ENCODE data around the gene PCDH15.

Gene PCDH15

DNA sequence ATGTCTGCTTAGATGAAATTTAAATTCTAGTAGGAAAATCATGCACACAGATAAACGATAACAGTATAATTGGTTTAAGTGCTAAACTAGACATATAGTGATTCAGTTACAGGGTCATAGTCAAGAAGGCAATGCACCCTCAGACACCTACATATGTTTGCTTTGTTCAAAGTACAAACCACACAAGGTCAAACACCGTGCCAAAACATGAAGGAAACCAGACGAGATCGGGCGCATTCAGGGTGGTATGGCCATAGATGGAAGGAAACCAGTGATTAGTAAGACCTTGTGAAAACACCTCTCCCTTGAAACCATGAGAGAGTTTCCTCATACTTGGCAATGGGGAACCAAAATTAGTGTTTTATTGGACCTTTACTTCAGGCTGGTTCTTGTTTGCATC is 906.9 kb downstream of the PCDH15 start:
- DNase-seq (ENCODE audit: low read depth in 2 of 2, low spot score in 1 of 2) = no peak

- no peak for DNase-seq (ENCODE audit: low read depth in 2 of 2, low spot score in 1 of 2)
These were observed 908.0 kb downstream of the PCDH15 start for GRCh38 chr10:53893061-53893460.

DNA sequence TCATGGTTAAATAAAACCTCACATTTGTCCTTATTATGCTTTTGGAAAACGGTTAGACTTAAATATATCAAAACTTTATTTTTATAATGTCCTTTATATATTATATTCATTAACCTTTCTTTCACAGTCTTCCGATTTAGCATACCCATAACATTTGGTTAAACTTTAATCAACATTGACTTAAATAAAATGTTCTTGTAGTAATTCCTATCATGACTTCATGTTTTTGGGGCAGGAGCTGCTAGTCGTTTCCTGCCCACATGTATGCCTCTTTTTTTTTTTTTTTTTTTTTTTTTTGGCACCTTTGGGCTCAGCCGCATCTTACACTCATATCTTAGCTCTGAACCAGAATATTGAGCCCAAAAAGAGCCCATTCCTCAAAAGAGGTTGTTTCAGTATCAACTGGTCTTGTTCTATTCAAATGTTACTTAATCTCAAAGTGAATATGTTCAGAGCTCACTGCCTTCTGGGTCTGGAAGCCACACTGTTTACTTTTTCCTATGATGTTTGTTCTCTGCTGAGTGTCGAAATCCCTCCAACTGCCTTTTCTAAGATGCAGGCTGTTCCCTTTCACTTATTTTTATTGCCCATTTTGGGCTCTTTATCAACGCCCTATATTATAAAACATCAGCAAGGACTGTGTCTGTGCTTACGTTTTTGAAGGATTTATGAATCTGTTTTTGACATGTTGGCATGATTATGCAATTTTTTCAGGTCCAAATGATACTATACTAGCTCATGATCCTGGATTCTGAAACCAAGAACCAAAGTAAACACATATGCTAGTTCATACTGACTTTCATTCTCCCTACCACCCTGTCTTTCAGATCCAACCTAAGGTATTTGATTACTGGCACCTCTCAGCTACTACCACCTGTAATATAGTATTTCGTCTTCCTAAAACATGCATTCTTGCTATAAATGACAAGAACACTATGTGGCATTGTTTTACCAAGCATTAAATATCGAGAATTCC is 914.4 kb downstream of the PCDH15 start:
- no peak for DNase-seq (ENCODE audit: low read depth in 2 of 2, low spot score in 1 of 2)

GRCh38 chr10:53864846-53865245 is 936.2 kb downstream of the PCDH15 start:
- DNase-seq (ENCODE audit: low read depth in 2 of 2, low spot score in 1 of 2) = no peak

DNA sequence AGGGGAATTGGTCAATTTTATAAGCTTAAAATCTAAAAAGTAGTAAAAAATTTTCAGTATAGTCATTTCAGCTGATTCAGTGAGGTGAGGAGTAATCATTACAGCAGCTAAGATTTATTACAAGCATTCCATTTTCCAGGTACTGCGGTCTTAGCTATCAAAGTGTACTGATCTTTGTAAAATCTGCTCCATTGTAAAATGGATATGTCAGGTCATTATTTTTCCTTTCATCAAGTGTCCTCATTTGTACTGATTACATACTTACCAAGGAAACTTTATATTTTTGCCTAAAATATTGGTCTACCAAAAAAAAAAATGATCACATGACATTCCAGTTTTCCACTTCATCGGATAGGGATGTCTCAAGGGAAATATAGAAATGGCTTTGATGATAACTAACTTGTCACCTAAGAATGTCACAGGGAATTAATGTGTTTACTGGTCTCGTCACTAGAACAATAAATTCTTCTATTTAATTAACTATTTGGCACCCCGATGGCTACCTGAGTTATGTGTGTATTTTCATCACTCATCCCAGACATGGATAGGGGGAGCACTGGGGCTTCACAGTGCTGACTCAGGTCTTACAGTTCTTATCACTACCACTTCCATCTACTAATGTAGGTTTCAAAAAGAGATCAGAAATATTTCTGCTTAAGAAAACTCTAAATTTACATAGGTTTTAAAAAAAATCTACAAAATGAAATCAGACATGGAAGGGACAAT is 948.4 kb downstream of the PCDH15 start:
- DNase-seq (ENCODE audit: low read depth in 2 of 2, low spot score in 1 of 2) = no peak

GRCh38 chr10:53846809-53847208 is 954.2 kb downstream of the PCDH15 start:
- DNase-seq (ENCODE audit: low read depth in 2 of 2, low spot score in 1 of 2) = no peak

DNA sequence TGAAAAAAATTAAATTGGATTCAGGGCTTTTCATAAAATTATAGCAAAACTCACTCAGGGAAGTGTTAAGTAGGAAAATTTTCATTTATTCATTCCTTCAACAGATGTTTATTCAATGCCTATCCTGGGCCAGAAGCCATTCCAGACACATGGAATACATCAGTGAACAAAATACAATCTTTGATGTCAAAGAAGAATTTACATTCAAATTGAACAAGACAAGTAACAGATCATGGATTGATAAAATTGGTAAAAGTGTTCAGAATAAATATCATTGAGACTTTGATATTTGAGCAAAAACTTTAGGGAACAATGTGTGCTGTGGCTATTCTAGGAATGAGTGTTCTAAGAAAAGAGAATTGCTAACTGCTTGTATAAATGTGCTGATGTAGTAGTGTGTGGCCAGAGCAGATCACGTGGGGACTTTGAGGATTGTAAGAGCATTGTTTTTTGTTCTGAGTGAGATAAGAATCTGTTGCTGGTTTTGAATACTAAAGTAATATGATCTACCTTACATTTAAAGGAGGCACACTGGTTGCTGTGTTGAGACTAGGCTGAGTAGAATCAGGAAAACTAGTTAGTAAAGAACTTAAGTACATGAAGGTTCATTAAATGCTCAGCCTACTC is 957.2 kb downstream of the PCDH15 start:
- DNase-seq (ENCODE audit: low read depth in 2 of 2, low spot score in 1 of 2) = no peak

DNA sequence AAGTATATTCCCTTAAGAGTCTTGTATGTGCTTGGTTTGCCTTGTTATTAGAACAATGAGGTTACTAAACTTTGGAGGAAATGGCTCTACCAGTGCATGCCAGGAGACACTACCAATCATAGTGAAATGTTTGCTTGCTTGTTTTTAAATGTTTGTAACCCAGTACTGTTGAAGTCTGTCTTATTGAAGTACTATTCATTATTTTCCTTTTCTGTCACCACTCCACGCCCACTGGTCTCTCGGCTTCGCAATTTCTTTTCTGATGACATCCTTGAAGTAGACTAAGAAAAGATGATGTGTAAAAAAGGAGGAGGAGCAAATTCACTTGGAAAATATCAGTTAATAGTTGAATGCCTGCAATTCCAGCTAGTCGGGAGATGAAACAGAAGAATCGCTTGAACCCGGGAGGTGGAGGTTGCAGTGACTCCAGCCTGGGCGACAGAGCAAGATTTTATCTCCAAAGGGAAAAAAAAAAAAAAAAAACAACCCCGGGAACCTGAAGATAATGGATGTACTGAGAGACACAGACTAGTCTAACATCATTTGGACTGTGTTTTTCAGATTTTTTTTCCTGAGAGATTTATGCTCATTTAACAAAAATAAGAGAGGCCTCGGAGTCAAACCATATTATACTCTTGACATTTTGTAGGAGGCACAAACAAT is 959.4 kb downstream of the PCDH15 start:
- DNase-seq (ENCODE audit: low read depth in 2 of 2, low spot score in 1 of 2) = no peak

DNA sequence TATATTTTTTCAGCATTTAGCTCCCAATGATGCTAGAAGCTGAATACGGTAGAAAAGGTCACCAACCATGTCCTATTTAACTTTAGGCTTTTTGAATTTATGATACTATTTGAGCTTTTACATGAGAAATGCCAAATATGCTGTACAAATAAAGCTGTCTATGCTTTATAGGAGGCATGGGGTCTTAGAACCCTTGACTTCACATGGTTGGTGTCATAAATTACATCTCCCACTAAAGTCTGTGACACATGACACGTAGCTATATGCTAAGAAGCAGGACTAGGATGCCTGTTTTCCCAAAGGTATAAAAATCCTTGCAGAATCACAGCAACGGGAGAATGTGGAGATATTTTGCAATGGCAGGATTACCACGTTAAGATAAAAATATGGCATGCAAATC is 960.4 kb downstream of the PCDH15 start:
- DNase-seq (ENCODE audit: low read depth in 2 of 2, low spot score in 1 of 2) = no peak

- DNase-seq (ENCODE audit: low read depth in 2 of 2, low spot score in 1 of 2) = no peak
These were observed 961.5 kb downstream of the PCDH15 start for GRCh38 chr10:53839440-53840039.

- DNase-seq (ENCODE audit: low read depth in 2 of 2, low spot score in 1 of 2) = no peak
These were observed 964.4 kb downstream of the PCDH15 start for GRCh38 chr10:53836638-53837037.

DNA sequence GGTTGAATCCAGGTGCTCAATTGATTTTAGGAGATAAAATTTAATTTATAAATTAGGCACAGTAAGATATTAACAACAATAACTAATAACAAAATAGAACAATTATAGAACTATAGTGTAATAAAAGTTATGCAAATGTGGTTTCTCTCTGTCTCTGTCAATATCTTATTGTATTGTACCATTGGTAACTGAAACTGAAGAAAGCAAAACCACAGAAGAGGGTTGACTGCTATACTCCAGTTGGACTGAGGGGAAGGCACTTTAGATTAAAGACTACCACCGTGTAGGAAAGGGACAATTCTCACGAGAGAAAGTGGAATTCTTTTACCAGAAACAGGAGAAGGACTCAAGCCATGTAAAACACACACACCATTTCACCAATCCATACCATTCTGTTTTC is 967.1 kb downstream of the PCDH15 start:
- DNase-seq (ENCODE audit: low read depth in 2 of 2, low spot score in 1 of 2) = no peak

GRCh38 chr10:53827261-53827660 is 973.8 kb downstream of the PCDH15 start:
- DNase-seq (ENCODE audit: low read depth in 2 of 2, low spot score in 1 of 2) = no peak

DNA sequence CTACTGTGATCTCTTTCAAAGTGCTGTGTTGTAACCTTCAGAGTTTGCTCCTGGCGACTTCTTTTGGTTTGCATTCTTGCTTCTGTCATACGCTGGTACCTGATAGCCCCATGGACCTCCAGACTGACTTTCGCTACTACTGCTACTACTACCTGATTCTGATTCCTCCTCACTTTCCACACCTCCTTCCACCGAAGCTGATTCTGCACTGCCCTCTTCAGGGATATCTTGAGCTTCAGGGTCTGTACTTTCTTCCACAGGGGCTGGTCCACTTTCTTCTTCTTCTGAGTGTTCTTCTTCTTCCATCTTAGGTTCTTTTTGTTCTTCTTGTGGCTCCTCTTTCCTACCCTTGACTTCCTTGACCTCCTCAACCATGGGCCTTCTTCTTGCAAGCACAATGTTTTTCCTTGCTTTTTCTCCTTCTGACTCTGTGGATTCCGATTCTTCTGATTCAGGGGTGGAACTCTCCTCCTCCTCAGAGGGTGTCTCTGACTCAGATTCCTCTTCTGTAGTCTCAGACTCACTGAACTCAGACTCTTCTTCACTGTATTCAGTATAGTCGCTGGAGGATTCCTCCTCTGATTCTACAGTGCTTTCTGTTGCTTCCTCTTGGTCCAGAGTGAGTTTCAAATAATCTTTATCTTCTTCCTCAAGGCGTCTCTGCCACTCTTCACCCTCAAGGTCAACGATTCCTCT is 992.2 kb downstream of the PCDH15 start:
- no peak for DNase-seq (ENCODE audit: low read depth in 2 of 2, low spot score in 1 of 2)

GRCh38 chr10:53786236-53786900 is 1014.7 kb downstream of the PCDH15 start:
- DNase-seq (ENCODE audit: low read depth in 2 of 2, low spot score in 1 of 2) = no peak

- DNase-seq (ENCODE audit: low read depth in 2 of 2, low spot score in 1 of 2) = no peak
These were observed 1029.3 kb downstream of the PCDH15 start for GRCh38 chr10:53771701-53772100.

DNA sequence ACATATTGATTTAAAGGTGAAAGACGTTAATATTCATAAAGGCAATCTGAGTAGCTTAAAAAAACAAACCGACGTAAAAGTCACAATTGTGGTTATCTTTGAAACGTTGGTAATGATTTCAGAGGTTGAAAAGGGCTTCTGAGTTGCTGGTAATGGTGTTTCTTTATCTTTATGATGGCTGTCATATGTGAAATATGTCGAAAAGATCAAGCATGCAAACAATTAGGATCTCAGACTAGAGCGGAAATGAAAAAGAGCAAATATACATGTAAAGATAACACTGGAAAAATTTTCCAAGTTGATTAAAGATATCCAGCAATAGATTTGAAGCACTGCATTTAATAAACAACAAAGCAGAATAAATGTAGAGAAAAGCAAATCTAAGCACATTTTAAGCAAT is 1030.1 kb downstream of the PCDH15 start:
- no peak for DNase-seq (ENCODE audit: low read depth in 2 of 2, low spot score in 1 of 2)

DNA sequence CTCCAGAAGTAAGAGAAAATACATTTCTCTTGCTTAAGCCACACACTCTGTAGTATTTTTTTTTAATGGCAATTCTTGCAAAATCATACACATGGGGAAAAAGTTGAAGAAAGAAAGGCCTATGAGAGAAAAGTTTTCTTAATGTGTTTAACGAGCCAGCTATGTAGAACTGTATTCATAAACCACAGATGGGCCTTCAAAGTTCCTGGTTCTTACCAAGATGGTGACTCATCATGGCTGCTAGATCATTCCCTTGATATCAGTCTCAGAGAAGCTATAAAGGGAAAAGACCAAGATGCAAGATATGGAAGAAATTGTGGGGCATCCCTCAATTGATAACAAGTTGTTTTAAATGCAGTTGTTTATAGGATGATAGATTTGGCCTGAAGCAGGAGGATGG is 1035.7 kb downstream of the PCDH15 start:
- DNase-seq (ENCODE audit: low read depth in 2 of 2, low spot score in 1 of 2) = no peak

DNA sequence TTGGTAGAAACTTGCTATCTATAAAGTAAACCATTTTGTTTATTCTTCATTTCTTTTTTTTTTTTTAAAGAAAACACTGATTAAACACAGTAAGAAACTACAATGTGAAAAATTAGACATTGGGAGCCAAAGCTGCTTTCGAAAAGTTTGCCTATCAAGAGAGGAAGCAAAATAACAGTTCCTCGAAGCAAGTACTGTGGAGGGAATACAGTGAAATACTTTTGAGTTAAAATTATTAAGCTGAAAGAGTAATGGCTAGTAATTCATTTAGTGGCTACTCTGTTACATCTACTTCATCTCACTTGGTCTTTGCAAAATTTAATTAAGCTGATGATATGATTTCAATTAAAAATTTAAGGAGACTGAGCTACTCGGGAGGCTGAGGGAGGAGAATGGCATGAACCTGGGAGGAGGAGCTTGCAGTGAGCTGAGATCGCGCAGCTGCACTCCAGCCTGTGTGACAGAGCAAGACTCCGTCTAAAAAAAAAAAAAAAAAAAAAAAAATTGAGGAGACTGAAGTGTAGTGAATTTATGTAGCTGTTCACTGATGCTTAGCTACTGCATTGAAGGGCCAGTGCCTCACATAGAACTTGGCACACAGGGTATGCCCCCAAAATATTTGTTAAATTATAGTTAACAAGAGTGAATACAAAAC is 1046.3 kb downstream of the PCDH15 start:
- DNase-seq (ENCODE audit: low read depth in 2 of 2, low spot score in 1 of 2) = no peak
